Activated B cell treated with CpG ODN at 0.5 μM for 24 hours (primary cell): ENCODE measurements around the gene FMO3. TPM values are rescaled to one million over a fixed set of nuclear protein-coding genes. Genes with fewer than 3 reads are reported as not detected.

Experiments used
- ATAC-seq: fragments of 200-7000 bp; cut with Tn5 transposase; one replicate; pipeline ENCODE4 v1.10.0; 2021; ENCODE audit warnings: low read depth, mild to moderate bottlenecking, moderate library complexity
- CTCF ChIA-PET: fragments of 350-600 bp; sonication (Branson Sonifier 250); formaldehyde crosslinking; loops from one replicate; lab custom pipeline; 2021; ENCODE audit warnings: antibody characterized with exemption; lab: Charles Lee
- POLR2A ChIA-PET: fragments of 350-600 bp; sonication (Branson Sonifier 250); formaldehyde crosslinking; loops from one replicate; lab custom pipeline; 2021; ENCODE audit warnings: antibody characterized with exemption; lab: Charles Lee
- DNase-seq: peaks from one replicate; pipeline ENCODE4 v3.0.0; 2022
- H3K27ac Mint-ChIP-seq: one replicate; pipeline ENCODE4 v1.8.0; 2020; ENCODE audit warnings: mixed read lengths
- H3K27me3 Mint-ChIP-seq: one replicate; pipeline ENCODE4 v1.8.0; 2021; ENCODE audit warnings: mixed read lengths
- H3K36me3 Mint-ChIP-seq: one replicate; pipeline ENCODE4 v1.8.0; 2021; ENCODE audit warnings: low read depth, mixed read lengths
- H3K4me1 Mint-ChIP-seq: one replicate; pipeline ENCODE4 v1.8.0; 2021; ENCODE audit warnings: mixed read lengths
- H3K4me3 Mint-ChIP-seq: one replicate; pipeline ENCODE4 v1.8.0; 2020; ENCODE audit warnings: mild to moderate bottlenecking, mixed read lengths
- H3K9me3 Mint-ChIP-seq: one replicate; pipeline ENCODE4 v1.8.0; 2020; ENCODE audit warnings: mixed read lengths
- CTCF ChIP-seq: fragments of 200-600 bp; IDR thresholded peaks from one replicate; pipeline ENCODE4 v1.8.0; 2022; ENCODE audit warnings: antibody characterized with exemption, mild to moderate bottlenecking
- intact Hi-C: fragments of 100-400 bp; cut with micrococcal nuclease; formaldehyde crosslinking; loops from one replicate; pipeline ENCODE4 v1.15.1; 2024
- total RNA-seq: library from RNA; stranded (reverse); gene quantifications from 2 replicates; pipeline ENCODE4 v1.2.3, GENCODE V29; 2022

FMO3 gene
- total RNA-seq, 1 donor from 2014 or later, result not detected

GRCh38 chr1:171083222-171083621, 7.5 kb upstream of the FMO3 start:
- intact Hi-C loops, result no loop called here
- no peaks in the 10 kb centered on the region for H3K9me3 Mint-ChIP-seq
- TF ChIP-seq CTCF, result no peak
- H3K27me3 Mint-ChIP-seq, result no peaks in the 10 kb centered on the region
- ChIA-PET CTCF (no interaction called here), POLR2A (no interaction called here)
- DNase-seq (no peak), ATAC-seq (no peak)
- H3K4me3 Mint-ChIP-seq, result no peak overlapping the region
- H3K36me3 Mint-ChIP-seq, result no peaks in the 10 kb centered on the region
- H3K4me1 Mint-ChIP-seq, result no peaks in the 10 kb centered on the region
- H3K27ac Mint-ChIP-seq, result no peak overlapping the region

- DNase-seq, result no peak
- ChIA-PET CTCF (no interaction called here), POLR2A (no interaction called here)
- intact Hi-C loops, result no loop called here
- Mint-ChIP-seq H3K36me3 (no peaks in the 10 kb centered on the region), H3K9me3 (no peaks in the 10 kb centered on the region), H3K4me1 (no peaks in the 10 kb centered on the region), H3K27me3 (no peaks in the 10 kb centered on the region), H3K27ac (no peak overlapping the region), H3K4me3 (no peak overlapping the region)
- TF ChIP-seq CTCF, result no peak
- no peak for ATAC-seq
These were observed 6.6 kb upstream of the FMO3 start for GRCh38 chr1:171084091-171084490.

GRCh38 chr1:171084870-171085269, 5.8 kb upstream of the FMO3 start:
- no peak for TF ChIP-seq CTCF
- intact Hi-C loops, result no loop called here
- DNase-seq (no peak), ATAC-seq (no peak)
- no peaks in the 10 kb centered on the region for H3K27me3 Mint-ChIP-seq
- POLR2A ChIA-PET, result no interaction called here
- no peaks in the 10 kb centered on the region for H3K36me3 Mint-ChIP-seq
- H3K27ac Mint-ChIP-seq, result no peak overlapping the region
- no peaks in the 10 kb centered on the region for H3K9me3 Mint-ChIP-seq
- no peaks in the 10 kb centered on the region for H3K4me1 Mint-ChIP-seq
- CTCF ChIA-PET, result no interaction called here
- H3K4me3 Mint-ChIP-seq, result no peak overlapping the region

- H3K9me3 Mint-ChIP-seq, result no peaks in the 10 kb centered on the region
- no peaks in the 10 kb centered on the region for H3K27me3 Mint-ChIP-seq
- H3K4me1 Mint-ChIP-seq, result no peaks in the 10 kb centered on the region
- no peak overlapping the region for H3K4me3 Mint-ChIP-seq
- H3K27ac Mint-ChIP-seq, result no peak overlapping the region
- no peak for TF ChIP-seq CTCF
- ChIA-PET CTCF (interaction anchor here (1.4 kb wide), 1 partner anchor 226 kb away, joined by 3 read pairs; no protein-coding TSS in a partner anchor), POLR2A (no interaction called here)
- intact Hi-C loops, result no loop called here
- no peaks in the 10 kb centered on the region for H3K36me3 Mint-ChIP-seq
- DNase-seq (no peak), ATAC-seq (no peak)
These were observed 2.8 kb upstream of the FMO3 start for GRCh38 chr1:171087896-171088295.

- H3K27me3 Mint-ChIP-seq, result peaks cover 1% of the 10 kb centered on the region
- H3K27ac Mint-ChIP-seq, result no peak overlapping the region
- no peak for DNase-seq
- no peak for ATAC-seq
- CTCF ChIA-PET, result no interaction called here
- H3K9me3 Mint-ChIP-seq, result no peaks in the 10 kb centered on the region
- POLR2A ChIA-PET, result no interaction called here
- H3K36me3 Mint-ChIP-seq, result no peaks in the 10 kb centered on the region
- H3K4me1 Mint-ChIP-seq, result no peaks in the 10 kb centered on the region
- intact Hi-C loops, result no loop called here
- no peak for TF ChIP-seq CTCF
- H3K4me3 Mint-ChIP-seq, result no peak overlapping the region
These were observed 13.2 kb downstream of the FMO3 start for GRCh38 chr1:171103862-171104261.
